Stimulated activated naive CD8-positive, alpha-beta T cell treated with anti-CD3 and anti-CD28 coated beads, Interleukin-15, amount 100 ng/mL, for 72 hours (primary cell): Measurements from ENCODE around the gene LRRC8D.

Source experiments
- ATAC-seq: fragments of 150-1000 bp; cut with Tn5 transposase; 2 replicates; pipeline ENCODE4 v1.10.0; 2021; ENCODE audit warnings: mild to moderate bottlenecking, moderate library complexity
- DNase-seq, 2 donors: peaks; one replicate each; pipeline ENCODE4 v3.0.0; 2021 to 2022
- H3K27ac Mint-ChIP-seq, 2 donors: one replicate each; pipeline ENCODE4 v1.8.0; 2022; ENCODE audit warnings: mild to moderate bottlenecking in 2 of 2, mixed read lengths in 2 of 2, moderate library complexity in 2 of 2
- H3K27me3 Mint-ChIP-seq: one replicate; pipeline ENCODE4 v1.8.0; 2022; ENCODE audit warnings: mixed read lengths
- H3K4me1 Mint-ChIP-seq: one replicate; pipeline ENCODE4 v1.8.0; 2022; ENCODE audit warnings: mild to moderate bottlenecking, mixed read lengths
- H3K4me3 Mint-ChIP-seq, 2 donors: one replicate each; pipeline ENCODE4 v1.8.0; 2022; ENCODE audit warnings: mild to moderate bottlenecking in 2 of 2, mixed read lengths in 2 of 2, moderate library complexity in 1 of 2
- H3K9me3 Mint-ChIP-seq, 2 donors: one replicate each; pipeline ENCODE4 v1.8.0; 2022; ENCODE audit warnings: mixed read lengths in 2 of 2

LRRC8D gene

GRCh38 chr1:89901957-89902669, 81.3 kb downstream of the LRRC8D start:
- H3K4me1 Mint-ChIP-seq: peaks cover 59% of the 10 kb centered on the region

GRCh38 chr1:89903550-89903949, 82.7 kb downstream of the LRRC8D start:
- no peak for ATAC-seq
- Mint-ChIP-seq H3K4me1 (peaks cover 73% of the 10 kb centered on the region), H3K9me3 (no peaks in the 10 kb centered on the region), H3K27me3 (no peaks in the 10 kb centered on the region), H3K27ac (no peak overlapping the region), H3K4me3 (no peak overlapping the region)
- DNase-seq: no peak

More at GRCh38 chr1:89901957-89902669, 81.3 kb downstream of the LRRC8D start:
- Mint-ChIP-seq H3K27me3 (no peaks in the 10 kb centered on the region), H3K27ac (peak overlapping the region in 1 of 2 donors; percentile 19), H3K9me3 (no peaks in the 10 kb centered on the region), H3K4me3 (no peak overlapping the region)
- ATAC-seq: no peak
- no peak for DNase-seq

- ATAC-seq: no peak
- Mint-ChIP-seq H3K27ac (no peak overlapping the region), H3K4me1 (peaks cover 82% of the 10 kb centered on the region), H3K9me3 (no peaks in the 10 kb centered on the region), H3K4me3 (no peak overlapping the region), H3K27me3 (no peaks in the 10 kb centered on the region)
- no peak for DNase-seq
These were observed 83.6 kb downstream of the LRRC8D start for GRCh38 chr1:89904219-89904980.

- H3K9me3 Mint-ChIP-seq: no peaks in the 10 kb centered on the region
- H3K4me3 Mint-ChIP-seq: no peak overlapping the region
- no peak overlapping the region for H3K27ac Mint-ChIP-seq
- H3K4me1 Mint-ChIP-seq: peaks cover 76% of the 10 kb centered on the region
- ATAC-seq: no peak
- no peaks in the 10 kb centered on the region for H3K27me3 Mint-ChIP-seq
- DNase-seq: no peak
These were observed 84.7 kb downstream of the LRRC8D start for GRCh38 chr1:89905395-89906058.

GRCh38 chr1:89906088-89906487, 85.3 kb downstream of the LRRC8D start:
- no peak overlapping the region for H3K27ac Mint-ChIP-seq
- no peak overlapping the region for H3K4me3 Mint-ChIP-seq
- DNase-seq (no peak), ATAC-seq (no peak)
- H3K27me3 Mint-ChIP-seq: no peaks in the 10 kb centered on the region
- H3K4me1 Mint-ChIP-seq: peaks cover 74% of the 10 kb centered on the region
- no peaks in the 10 kb centered on the region for H3K9me3 Mint-ChIP-seq

GRCh38 chr1:89907727-89908212, 86.9 kb downstream of the LRRC8D start:
- no peaks in the 10 kb centered on the region for H3K9me3 Mint-ChIP-seq
- H3K4me3 Mint-ChIP-seq: no peak overlapping the region
- H3K27me3 Mint-ChIP-seq: no peaks in the 10 kb centered on the region
- H3K27ac Mint-ChIP-seq: peak overlapping the region; percentile 3 to 42
- DNase-seq: no peak
- H3K4me1 Mint-ChIP-seq: peaks cover 73% of the 10 kb centered on the region
- ATAC-seq: peak; percentile 43

GRCh38 chr1:89908273-89908671, 87.4 kb downstream of the LRRC8D start:
- Mint-ChIP-seq H3K9me3 (no peaks in the 10 kb centered on the region), H3K27me3 (no peaks in the 10 kb centered on the region), H3K27ac (no peak overlapping the region), H3K4me3 (no peak overlapping the region), H3K4me1 (peaks cover 72% of the 10 kb centered on the region)
- no peak for DNase-seq
- no peak for ATAC-seq

GRCh38 chr1:89908672-89909436, 88.0 kb downstream of the LRRC8D start:
- H3K4me3 Mint-ChIP-seq: no peak overlapping the region
- peaks cover 69% of the 10 kb centered on the region for H3K4me1 Mint-ChIP-seq
- DNase-seq (no peak), ATAC-seq (peak; percentile 52)
- H3K9me3 Mint-ChIP-seq: no peaks in the 10 kb centered on the region
- H3K27ac Mint-ChIP-seq: peak overlapping the region; percentile 75 to 76
- H3K27me3 Mint-ChIP-seq: no peaks in the 10 kb centered on the region

GRCh38 chr1:89910268-89910667, 89.4 kb downstream of the LRRC8D start:
- ATAC-seq (no peak), DNase-seq (no peak)
- Mint-ChIP-seq H3K27me3 (no peaks in the 10 kb centered on the region), H3K27ac (no peak overlapping the region), H3K4me3 (no peak overlapping the region), H3K9me3 (no peaks in the 10 kb centered on the region), H3K4me1 (peaks cover 66% of the 10 kb centered on the region)

GRCh38 chr1:89910780-89911179, 89.9 kb downstream of the LRRC8D start:
- Mint-ChIP-seq H3K4me1 (peaks cover 61% of the 10 kb centered on the region), H3K27me3 (no peaks in the 10 kb centered on the region), H3K9me3 (no peaks in the 10 kb centered on the region), H3K4me3 (no peak overlapping the region), H3K27ac (no peak overlapping the region)
- DNase-seq (no peak), ATAC-seq (no peak)

- Mint-ChIP-seq H3K9me3 (no peaks in the 10 kb centered on the region), H3K4me1 (peaks cover 55% of the 10 kb centered on the region), H3K27ac (no peak overlapping the region), H3K4me3 (no peak overlapping the region), H3K27me3 (no peaks in the 10 kb centered on the region)
- DNase-seq: no peak
- ATAC-seq: no peak
These were observed 90.6 kb downstream of the LRRC8D start for GRCh38 chr1:89911191-89911991.

GRCh38 chr1:89912073-89912472, 91.2 kb downstream of the LRRC8D start:
- no peaks in the 10 kb centered on the region for H3K27me3 Mint-ChIP-seq
- DNase-seq: no peak
- no peak overlapping the region for H3K4me3 Mint-ChIP-seq
- no peak overlapping the region for H3K27ac Mint-ChIP-seq
- peaks cover 48% of the 10 kb centered on the region for H3K4me1 Mint-ChIP-seq
- no peaks in the 10 kb centered on the region for H3K9me3 Mint-ChIP-seq
- no peak for ATAC-seq

GRCh38 chr1:89913353-89914095, 92.7 kb downstream of the LRRC8D start:
- Mint-ChIP-seq H3K27ac (peak overlapping the region in 1 of 2 donors; percentile 71), H3K4me1 (peaks cover 36% of the 10 kb centered on the region), H3K4me3 (no peak overlapping the region), H3K27me3 (no peaks in the 10 kb centered on the region), H3K9me3 (no peaks in the 10 kb centered on the region)
- no peak for ATAC-seq
- DNase-seq: no peak

- DNase-seq (no peak), ATAC-seq (no peak)
- no peak overlapping the region for H3K27ac Mint-ChIP-seq
These were observed 96.5 kb downstream of the LRRC8D start for GRCh38 chr1:89917353-89917752.

More at GRCh38 chr1:89917353-89917752, 96.5 kb downstream of the LRRC8D start:
- Mint-ChIP-seq H3K4me1 (peaks cover 21% of the 10 kb centered on the region), H3K9me3 (no peaks in the 10 kb centered on the region), H3K27me3 (no peaks in the 10 kb centered on the region), H3K4me3 (no peak overlapping the region)
